ENCODE measurements around the gene PRORP. TPM values are rescaled to one million over a fixed set of nuclear protein-coding genes. Genes with fewer than 3 reads are reported as not detected.
A peak's percentile ranks its signal among the peaks of the same experiment; 100 is the strongest.

PRORP gene
- total and polyA plus RNA-seq, 2 of the 13 experiments (the other 11 are each of a cell fraction or from before 2014, with no cell fraction given) = 48.9 to 88.7 TPM

DNA sequence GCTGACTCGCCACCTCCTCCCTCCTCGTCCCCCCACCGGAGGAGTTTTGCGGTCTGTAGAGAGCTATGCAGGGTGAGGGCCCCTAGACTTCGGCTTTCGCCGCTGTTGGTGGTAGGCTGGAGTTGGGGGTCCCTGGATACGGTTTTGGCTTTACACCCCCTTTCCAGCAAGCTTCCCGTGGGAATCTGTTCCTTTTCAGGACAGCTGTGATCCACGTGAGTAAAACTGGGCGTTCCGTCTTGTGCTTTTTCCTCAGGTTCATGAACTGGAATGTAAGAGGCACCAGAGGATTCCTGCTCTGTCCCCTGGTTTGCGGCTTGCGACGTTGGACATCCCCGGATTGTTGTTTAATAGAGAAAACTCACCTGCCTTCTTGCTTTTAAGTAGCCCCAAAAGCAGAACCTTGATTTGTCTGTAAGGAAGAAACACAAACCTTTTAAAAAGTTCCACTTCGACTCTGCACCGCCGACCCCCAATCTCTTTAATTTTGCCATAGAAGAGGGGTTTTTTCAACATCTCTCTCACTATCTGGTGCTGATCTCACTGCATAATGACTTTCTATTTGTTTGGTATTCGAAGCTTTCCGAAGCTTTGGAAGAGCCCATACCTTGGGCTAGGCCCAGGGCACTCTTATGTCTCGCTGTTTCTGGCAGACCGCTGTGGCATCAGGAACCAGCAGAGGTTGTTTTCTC is 490 bp downstream of the PRORP start (continued):
- TF ChIP-seq, protein P1, sequence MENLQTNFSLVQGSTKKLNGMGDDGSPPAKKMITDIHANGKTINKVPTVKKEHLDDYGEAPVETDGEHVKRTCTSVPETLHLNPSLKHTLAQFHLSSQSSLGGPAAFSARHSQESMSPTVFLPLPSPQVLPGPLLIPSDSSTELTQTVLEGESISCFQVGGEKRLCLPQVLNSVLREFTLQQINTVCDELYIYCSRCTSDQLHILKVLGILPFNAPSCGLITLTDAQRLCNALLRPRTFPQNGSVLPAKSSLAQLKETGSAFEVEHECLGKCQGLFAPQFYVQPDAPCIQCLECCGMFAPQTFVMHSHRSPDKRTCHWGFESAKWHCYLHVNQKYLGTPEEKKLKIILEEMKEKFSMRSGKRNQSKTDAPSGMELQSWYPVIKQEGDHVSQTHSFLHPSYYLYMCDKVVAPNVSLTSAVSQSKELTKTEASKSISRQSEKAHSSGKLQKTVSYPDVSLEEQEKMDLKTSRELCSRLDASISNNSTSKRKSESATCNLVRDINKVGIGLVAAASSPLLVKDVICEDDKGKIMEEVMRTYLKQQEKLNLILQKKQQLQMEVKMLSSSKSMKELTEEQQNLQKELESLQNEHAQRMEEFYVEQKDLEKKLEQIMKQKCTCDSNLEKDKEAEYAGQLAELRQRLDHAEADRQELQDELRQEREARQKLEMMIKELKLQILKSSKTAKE (CRISPR knock-in tag; IDR thresholded peaks at IDR 0.05; ENCODE audit: borderline replicate concordance) = no peak
- TF ChIP-seq ZNF781 (CRISPR knock-in tag; IDR thresholded peaks at IDR 0.05; ENCODE audit: borderline replicate concordance, not compliant biosample characterization) = no peak
- TF ChIP-seq FOSL2 (CRISPR knock-in tag; IDR thresholded peaks at IDR 0.05) = no peak
- TF ChIP-seq ZKSCAN8 (CRISPR knock-in tag; IDR thresholded peaks at IDR 0.05; ENCODE audit: borderline replicate concordance) = no peak
- no peak for TF ChIP-seq ZNF879 (CRISPR knock-in tag; IDR thresholded peaks at IDR 0.05)
- no peak for TF ChIP-seq CENPT (CRISPR knock-in tag; IDR thresholded peaks at IDR 0.05; ENCODE audit: low read depth)
- TF ChIP-seq, protein P2, sequence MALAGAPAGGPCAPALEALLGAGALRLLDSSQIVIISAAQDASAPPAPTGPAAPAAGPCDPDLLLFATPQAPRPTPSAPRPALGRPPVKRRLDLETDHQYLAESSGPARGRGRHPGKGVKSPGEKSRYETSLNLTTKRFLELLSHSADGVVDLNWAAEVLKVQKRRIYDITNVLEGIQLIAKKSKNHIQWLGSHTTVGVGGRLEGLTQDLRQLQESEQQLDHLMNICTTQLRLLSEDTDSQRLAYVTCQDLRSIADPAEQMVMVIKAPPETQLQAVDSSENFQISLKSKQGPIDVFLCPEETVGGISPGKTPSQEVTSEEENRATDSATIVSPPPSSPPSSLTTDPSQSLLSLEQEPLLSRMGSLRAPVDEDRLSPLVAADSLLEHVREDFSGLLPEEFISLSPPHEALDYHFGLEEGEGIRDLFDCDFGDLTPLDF (CRISPR knock-in tag; IDR thresholded peaks at IDR 0.05) = no peak
- no peak for TF ChIP-seq SIX1 (CRISPR knock-in tag; IDR thresholded peaks at IDR 0.05; ENCODE audit: borderline replicate concordance)
- TF ChIP-seq, protein P3, sequence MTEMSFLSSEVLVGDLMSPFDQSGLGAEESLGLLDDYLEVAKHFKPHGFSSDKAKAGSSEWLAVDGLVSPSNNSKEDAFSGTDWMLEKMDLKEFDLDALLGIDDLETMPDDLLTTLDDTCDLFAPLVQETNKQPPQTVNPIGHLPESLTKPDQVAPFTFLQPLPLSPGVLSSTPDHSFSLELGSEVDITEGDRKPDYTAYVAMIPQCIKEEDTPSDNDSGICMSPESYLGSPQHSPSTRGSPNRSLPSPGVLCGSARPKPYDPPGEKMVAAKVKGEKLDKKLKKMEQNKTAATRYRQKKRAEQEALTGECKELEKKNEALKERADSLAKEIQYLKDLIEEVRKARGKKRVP (CRISPR knock-in tag; IDR thresholded peaks at IDR 0.05) = 0 out of 4 replicates have a peak, but pooled peaks of 1 of the 2 experiments have one; percentile 5
- TF ChIP-seq, protein P4, sequence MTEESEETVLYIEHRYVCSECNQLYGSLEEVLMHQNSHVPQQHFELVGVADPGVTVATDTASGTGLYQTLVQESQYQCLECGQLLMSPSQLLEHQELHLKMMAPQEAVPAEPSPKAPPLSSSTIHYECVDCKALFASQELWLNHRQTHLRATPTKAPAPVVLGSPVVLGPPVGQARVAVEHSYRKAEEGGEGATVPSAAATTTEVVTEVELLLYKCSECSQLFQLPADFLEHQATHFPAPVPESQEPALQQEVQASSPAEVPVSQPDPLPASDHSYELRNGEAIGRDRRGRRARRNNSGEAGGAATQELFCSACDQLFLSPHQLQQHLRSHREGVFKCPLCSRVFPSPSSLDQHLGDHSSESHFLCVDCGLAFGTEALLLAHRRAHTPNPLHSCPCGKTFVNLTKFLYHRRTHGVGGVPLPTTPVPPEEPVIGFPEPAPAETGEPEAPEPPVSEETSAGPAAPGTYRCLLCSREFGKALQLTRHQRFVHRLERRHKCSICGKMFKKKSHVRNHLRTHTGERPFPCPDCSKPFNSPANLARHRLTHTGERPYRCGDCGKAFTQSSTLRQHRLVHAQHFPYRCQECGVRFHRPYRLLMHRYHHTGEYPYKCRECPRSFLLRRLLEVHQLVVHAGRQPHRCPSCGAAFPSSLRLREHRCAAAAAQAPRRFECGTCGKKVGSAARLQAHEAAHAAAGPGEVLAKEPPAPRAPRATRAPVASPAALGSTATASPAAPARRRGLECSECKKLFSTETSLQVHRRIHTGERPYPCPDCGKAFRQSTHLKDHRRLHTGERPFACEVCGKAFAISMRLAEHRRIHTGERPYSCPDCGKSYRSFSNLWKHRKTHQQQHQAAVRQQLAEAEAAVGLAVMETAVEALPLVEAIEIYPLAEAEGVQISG (CRISPR knock-in tag; IDR thresholded peaks at IDR 0.05) = no peak
- no peak for TF ChIP-seq ZNF3 (CRISPR knock-in tag; IDR thresholded peaks at IDR 0.05)
- TF ChIP-seq KAT7 (CRISPR knock-in tag; IDR thresholded peaks at IDR 0.05; ENCODE audit: borderline replicate concordance) = no peak; the same call in 1 of the 2 replicates
- TF ChIP-seq ZZZ3 (CRISPR knock-in tag; IDR thresholded peaks at IDR 0.05; ENCODE audit: borderline replicate concordance) = no peak
- TF ChIP-seq HHEX (CRISPR knock-in tag; IDR thresholded peaks at IDR 0.05) = peak; percentile 69; the same call in 1 of the 2 replicates
- TF ChIP-seq, protein P5, sequence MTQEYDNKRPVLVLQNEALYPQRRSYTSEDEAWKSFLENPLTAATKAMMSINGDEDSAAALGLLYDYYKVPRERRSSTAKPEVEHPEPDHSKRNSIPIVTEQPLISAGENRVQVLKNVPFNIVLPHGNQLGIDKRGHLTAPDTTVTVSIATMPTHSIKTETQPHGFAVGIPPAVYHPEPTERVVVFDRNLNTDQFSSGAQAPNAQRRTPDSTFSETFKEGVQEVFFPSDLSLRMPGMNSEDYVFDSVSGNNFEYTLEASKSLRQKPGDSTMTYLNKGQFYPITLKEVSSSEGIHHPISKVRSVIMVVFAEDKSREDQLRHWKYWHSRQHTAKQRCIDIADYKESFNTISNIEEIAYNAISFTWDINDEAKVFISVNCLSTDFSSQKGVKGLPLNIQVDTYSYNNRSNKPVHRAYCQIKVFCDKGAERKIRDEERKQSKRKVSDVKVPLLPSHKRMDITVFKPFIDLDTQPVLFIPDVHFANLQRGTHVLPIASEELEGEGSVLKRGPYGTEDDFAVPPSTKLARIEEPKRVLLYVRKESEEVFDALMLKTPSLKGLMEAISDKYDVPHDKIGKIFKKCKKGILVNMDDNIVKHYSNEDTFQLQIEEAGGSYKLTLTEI (CRISPR knock-in tag; conservative IDR thresholded peaks at IDR 0.05) = no peak
- TF ChIP-seq, protein P6, sequence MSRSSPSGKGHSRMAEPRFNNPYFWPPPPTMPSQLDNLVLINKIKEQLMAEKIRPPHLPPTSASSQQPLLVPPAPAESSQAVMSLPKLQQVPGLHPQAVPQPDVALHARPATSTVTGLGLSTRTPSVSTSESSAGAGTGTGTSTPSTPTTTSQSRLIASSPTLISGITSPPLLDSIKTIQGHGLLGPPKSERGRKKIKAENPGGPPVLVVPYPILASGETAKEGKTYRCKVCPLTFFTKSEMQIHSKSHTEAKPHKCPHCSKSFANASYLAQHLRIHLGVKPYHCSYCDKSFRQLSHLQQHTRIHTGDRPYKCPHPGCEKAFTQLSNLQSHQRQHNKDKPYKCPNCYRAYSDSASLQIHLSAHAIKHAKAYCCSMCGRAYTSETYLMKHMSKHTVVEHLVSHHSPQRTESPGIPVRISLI (CRISPR knock-in tag; IDR thresholded peaks at IDR 0.05; ENCODE audit: borderline replicate concordance) = no peak
- no peak for TF ChIP-seq TBL1XR1 (IDR thresholded peaks at IDR 0.05; ENCODE audit: borderline replicate concordance, low read length, partially characterized antibody)
- no peak for TF ChIP-seq ZNF557 (CRISPR knock-in tag; IDR thresholded peaks at IDR 0.05)
- TF ChIP-seq FOXP1 (IDR thresholded peaks at IDR 0.05) = no peak
- TF ChIP-seq FOXP1 (CRISPR knock-in tag; IDR thresholded peaks at IDR 0.05) = no peak

Measured in HepG2 (cell line).